ENCODE results near the gene ARHGAP15. TPM values are rescaled to one million over a fixed set of nuclear protein-coding genes. Genes with fewer than 3 reads are reported as not detected.

ARHGAP15 gene
- total and polyA plus RNA-seq, 3 experiments from 2014 or later, result 41.3 to 328 (median 41.4) TPM

- Histone ChIP-seq H3K9me3 (ENCODE audit: low read length) (no peaks in the 10 kb centered on the region), H3K36me3 (ENCODE audit: insufficient read depth, low read length) (peaks cover 3% of the 10 kb centered on the region), H3K4me3 (ENCODE audit: low read length) (no peak overlapping the region), H3K27me3 (ENCODE audit: insufficient read depth, low read length, poor library complexity, severe bottlenecking) (no peaks in the 10 kb centered on the region), H3K4me1 (ENCODE audit: insufficient read depth, low read length) (peaks cover 25% of the 10 kb centered on the region), H3K27ac (ENCODE audit: low read depth, low read length) (no peak overlapping the region)
- Mint-ChIP-seq H3K27me3 (no peaks in the 10 kb centered on the region), H3K36me3 (peaks cover 0 to 33% (median 9%) of the 10 kb centered on the region in 3 donors), H3K27ac (peak overlapping the region in 7 of 8 donors; percentile 2 to 86 (median 30)), H3K4me3 (no peak overlapping the region), H3K4me1 (peaks cover 77 to 93% (median 93%) of the 10 kb centered on the region in 3 donors), H3K9me3 (no peaks in the 10 kb centered on the region)
- ChIA-PET POLR2A (no interaction called here), CTCF (interaction anchor here (1.0 to 2.3 kb wide), 3 partner anchors 20 to 119 kb away, joined by 3 to 7 read pairs (median 4); no protein-coding TSS in a partner anchor)
- DNase-seq, result no peak
These were observed 150.5 kb downstream of the ARHGAP15 start for GRCh38 chr2:143279672-143280071.

GRCh38 chr2:143280097-143280757 is 151.0 kb downstream of the ARHGAP15 start:
- Mint-ChIP-seq H3K27ac (peak overlapping the region; percentile 1 to 86 (median 29)), H3K4me1 (peaks cover 74 to 90% (median 89%) of the 10 kb centered on the region in 3 donors), H3K36me3 (peaks cover 0 to 29% (median 9%) of the 10 kb centered on the region in 3 donors), H3K4me3 (peak overlapping the region in 1 of 7 donors; percentile 49), H3K9me3 (no peaks in the 10 kb centered on the region), H3K27me3 (no peaks in the 10 kb centered on the region)
- no peak for DNase-seq
- peaks cover 25% of the 10 kb centered on the region for H3K4me1 ChIP-seq (ENCODE audit: insufficient read depth, low read length)
- no peaks in the 10 kb centered on the region for H3K27me3 ChIP-seq (ENCODE audit: insufficient read depth, low read length, poor library complexity, severe bottlenecking)
- H3K36me3 ChIP-seq (ENCODE audit: insufficient read depth, low read length), result peaks cover 3% of the 10 kb centered on the region
- no peak overlapping the region for H3K4me3 ChIP-seq (ENCODE audit: low read length)
- ChIA-PET POLR2A (no interaction called here), CTCF (interaction anchor here (1.0 kb wide), 2 partner anchors 21 to 119 kb away, joined by 3 to 4 read pairs; no protein-coding TSS in a partner anchor)
- H3K9me3 ChIP-seq (ENCODE audit: low read length), result no peaks in the 10 kb centered on the region
- H3K27ac ChIP-seq (ENCODE audit: low read depth, low read length), result no peak overlapping the region

GRCh38 chr2:143282684-143283083 is 153.5 kb downstream of the ARHGAP15 start:
- no peaks in the 10 kb centered on the region for H3K27me3 Mint-ChIP-seq

GRCh38 chr2:143284087-143284675 is 155.0 kb downstream of the ARHGAP15 start:
- H3K9me3 ChIP-seq (ENCODE audit: low read length), result no peaks in the 10 kb centered on the region
- H3K27ac ChIP-seq (ENCODE audit: low read depth, low read length), result no peak overlapping the region
- peaks cover 8% of the 10 kb centered on the region for H3K4me1 ChIP-seq (ENCODE audit: insufficient read depth, low read length)
- Mint-ChIP-seq H3K9me3 (no peaks in the 10 kb centered on the region), H3K4me3 (peak overlapping the region in 1 of 7 donors; percentile 2), H3K36me3 (peaks cover 0 to 34% (median 8%) of the 10 kb centered on the region in 3 donors), H3K27ac (peak overlapping the region in 5 of 8 donors; percentile 2 to 62 (median 32)), H3K4me1 (peaks cover 52 to 82% (median 80%) of the 10 kb centered on the region in 3 donors), H3K27me3 (no peaks in the 10 kb centered on the region)
- no peaks in the 10 kb centered on the region for H3K27me3 ChIP-seq (ENCODE audit: insufficient read depth, low read length, poor library complexity, severe bottlenecking)
- DNase-seq, result peak in 4 of 5 donors; percentile 10 to 50 (median 18)
- CTCF ChIA-PET, result interaction anchor here (0.8 to 1.8 kb wide), 18 partner anchors 9 to 262 kb away, joined by 3 to 12 read pairs (median 4); no protein-coding TSS in a partner anchor
- no peaks in the 10 kb centered on the region for H3K36me3 ChIP-seq (ENCODE audit: insufficient read depth, low read length)
- no peak overlapping the region for H3K4me3 ChIP-seq (ENCODE audit: low read length)
- POLR2A ChIA-PET, result no interaction called here

More at GRCh38 chr2:143282684-143283083, 153.5 kb downstream of the ARHGAP15 start:
- H3K4me3 Mint-ChIP-seq, result peak overlapping the region in 1 of 7 donors; percentile 2
- H3K27ac ChIP-seq (ENCODE audit: low read depth, low read length), result no peak overlapping the region
- H3K4me1 ChIP-seq (ENCODE audit: insufficient read depth, low read length), result peaks cover 14% of the 10 kb centered on the region
- H3K36me3 ChIP-seq (ENCODE audit: insufficient read depth, low read length), result no peaks in the 10 kb centered on the region
- H3K4me3 ChIP-seq (ENCODE audit: low read length), result no peak overlapping the region
- H3K9me3 ChIP-seq (ENCODE audit: low read length), result no peaks in the 10 kb centered on the region
- CTCF ChIA-PET, result interaction anchor here (1.3 kb wide), 1 partner anchor 20 kb away, joined by 4 read pairs; no protein-coding TSS in a partner anchor
- POLR2A ChIA-PET, result no interaction called here
- no peaks in the 10 kb centered on the region for H3K27me3 ChIP-seq (ENCODE audit: insufficient read depth, low read length, poor library complexity, severe bottlenecking)
- peaks cover 56 to 83% (median 81%) of the 10 kb centered on the region in 3 donors for H3K4me1 Mint-ChIP-seq
- peaks cover 0 to 26% (median 6%) of the 10 kb centered on the region in 3 donors for H3K36me3 Mint-ChIP-seq
- peak overlapping the region in 4 of 8 donors; percentile 3 to 78 (median 38) for H3K27ac Mint-ChIP-seq
- peak in 1 of 5 donors; percentile 8 for DNase-seq
- H3K9me3 Mint-ChIP-seq, result no peaks in the 10 kb centered on the region

- peak overlapping the region in 1 of 7 donors; percentile 10 for H3K4me3 Mint-ChIP-seq
- H3K4me1 Mint-ChIP-seq, result peaks cover 39 to 72% (median 58%) of the 10 kb centered on the region in 3 donors
- H3K27ac ChIP-seq (ENCODE audit: low read depth, low read length), result no peak overlapping the region
- no peak for DNase-seq
- ChIA-PET CTCF (interaction anchor here (1.7 kb wide), 1 partner anchor 30 kb away, joined by 4 read pairs; no protein-coding TSS in a partner anchor), POLR2A (no interaction called here)
- no peaks in the 10 kb centered on the region for H3K27me3 ChIP-seq (ENCODE audit: insufficient read depth, low read length, poor library complexity, severe bottlenecking)
- no peak overlapping the region for H3K4me3 ChIP-seq (ENCODE audit: low read length)
- no peaks in the 10 kb centered on the region for H3K27me3 Mint-ChIP-seq
- H3K36me3 ChIP-seq (ENCODE audit: insufficient read depth, low read length), result no peaks in the 10 kb centered on the region
- H3K36me3 Mint-ChIP-seq, result peaks cover 0 to 33% (median 6%) of the 10 kb centered on the region in 3 donors
- peaks cover 3% of the 10 kb centered on the region for H3K4me1 ChIP-seq (ENCODE audit: insufficient read depth, low read length)
- peak overlapping the region in 4 of 8 donors; percentile 25 to 75 (median 65) for H3K27ac Mint-ChIP-seq
- H3K9me3 Mint-ChIP-seq, result no peaks in the 10 kb centered on the region
- H3K9me3 ChIP-seq (ENCODE audit: low read length), result no peaks in the 10 kb centered on the region
These were observed 159.8 kb downstream of the ARHGAP15 start for GRCh38 chr2:143289025-143289424.

- no peak for DNase-seq
- no peaks in the 10 kb centered on the region for H3K9me3 Mint-ChIP-seq
- H3K36me3 Mint-ChIP-seq, result peaks cover 0 to 37% (median 5%) of the 10 kb centered on the region in 3 donors
- ChIA-PET CTCF (no interaction called here), POLR2A (no interaction called here)
- H3K27me3 ChIP-seq (ENCODE audit: insufficient read depth, low read length, poor library complexity, severe bottlenecking), result no peaks in the 10 kb centered on the region
- peaks cover 45 to 77% (median 65%) of the 10 kb centered on the region in 3 donors for H3K4me1 Mint-ChIP-seq
- no peak overlapping the region for H3K4me3 Mint-ChIP-seq
- H3K27ac ChIP-seq (ENCODE audit: low read depth, low read length), result no peak overlapping the region
- H3K4me1 ChIP-seq (ENCODE audit: insufficient read depth, low read length), result peaks cover 3% of the 10 kb centered on the region
- no peaks in the 10 kb centered on the region for H3K36me3 ChIP-seq (ENCODE audit: insufficient read depth, low read length)
- H3K27me3 Mint-ChIP-seq, result no peaks in the 10 kb centered on the region
- no peak overlapping the region for H3K4me3 ChIP-seq (ENCODE audit: low read length)
- no peaks in the 10 kb centered on the region for H3K9me3 ChIP-seq (ENCODE audit: low read length)
- H3K27ac Mint-ChIP-seq, result peak overlapping the region in 3 of 8 donors; percentile 7 to 58 (median 7)
These were observed 161.0 kb downstream of the ARHGAP15 start for GRCh38 chr2:143290221-143290620.

- Mint-ChIP-seq H3K27ac (peak overlapping the region in 5 of 8 donors; percentile 11 to 72 (median 17)), H3K9me3 (no peaks in the 10 kb centered on the region), H3K36me3 (peaks cover 0 to 37% (median 7%) of the 10 kb centered on the region in 3 donors), H3K4me3 (no peak overlapping the region), H3K4me1 (peaks cover 58 to 77% (median 71%) of the 10 kb centered on the region in 3 donors), H3K27me3 (no peaks in the 10 kb centered on the region)
- Histone ChIP-seq H3K36me3 (ENCODE audit: insufficient read depth, low read length) (no peaks in the 10 kb centered on the region), H3K9me3 (ENCODE audit: low read length) (no peaks in the 10 kb centered on the region), H3K4me3 (ENCODE audit: low read length) (no peak overlapping the region), H3K4me1 (ENCODE audit: insufficient read depth, low read length) (peaks cover 3% of the 10 kb centered on the region), H3K27ac (ENCODE audit: low read depth, low read length) (no peak overlapping the region), H3K27me3 (ENCODE audit: insufficient read depth, low read length, poor library complexity, severe bottlenecking) (no peaks in the 10 kb centered on the region)
- no peak for DNase-seq
- CTCF ChIA-PET, result no interaction called here
- POLR2A ChIA-PET, result no interaction called here
These were observed 164.8 kb downstream of the ARHGAP15 start for GRCh38 chr2:143294068-143294467.

GRCh38 chr2:143296089-143296488 is 166.9 kb downstream of the ARHGAP15 start:
- H3K4me3 Mint-ChIP-seq, result peak overlapping the region in 1 of 7 donors; percentile 27
- no peaks in the 10 kb centered on the region for H3K9me3 ChIP-seq (ENCODE audit: low read length)
- peaks cover 47 to 76% (median 67%) of the 10 kb centered on the region in 3 donors for H3K4me1 Mint-ChIP-seq
- no peak overlapping the region for H3K27ac ChIP-seq (ENCODE audit: low read depth, low read length)
- H3K9me3 Mint-ChIP-seq, result no peaks in the 10 kb centered on the region
- DNase-seq, result no peak
- POLR2A ChIA-PET, result no interaction called here
- no peaks in the 10 kb centered on the region for H3K27me3 Mint-ChIP-seq
- H3K27me3 ChIP-seq (ENCODE audit: insufficient read depth, low read length, poor library complexity, severe bottlenecking), result no peaks in the 10 kb centered on the region
- peak overlapping the region in 4 of 8 donors; percentile 9 to 77 (median 35) for H3K27ac Mint-ChIP-seq
- no peaks in the 10 kb centered on the region for H3K36me3 ChIP-seq (ENCODE audit: insufficient read depth, low read length)
- H3K36me3 Mint-ChIP-seq, result peaks cover 0 to 39% (median 9%) of the 10 kb centered on the region in 3 donors
- no peak overlapping the region for H3K4me3 ChIP-seq (ENCODE audit: low read length)
- CTCF ChIA-PET, result interaction anchor here (1.2 kb wide), 1 partner anchor 117 kb away, joined by 3 read pairs; no protein-coding TSS in a partner anchor
- no peaks in the 10 kb centered on the region for H3K4me1 ChIP-seq (ENCODE audit: insufficient read depth, low read length)

Measured in CD8-positive, alpha-beta memory T cell (primary cell).